ENCODE data around the gene PKM.

DNA sequence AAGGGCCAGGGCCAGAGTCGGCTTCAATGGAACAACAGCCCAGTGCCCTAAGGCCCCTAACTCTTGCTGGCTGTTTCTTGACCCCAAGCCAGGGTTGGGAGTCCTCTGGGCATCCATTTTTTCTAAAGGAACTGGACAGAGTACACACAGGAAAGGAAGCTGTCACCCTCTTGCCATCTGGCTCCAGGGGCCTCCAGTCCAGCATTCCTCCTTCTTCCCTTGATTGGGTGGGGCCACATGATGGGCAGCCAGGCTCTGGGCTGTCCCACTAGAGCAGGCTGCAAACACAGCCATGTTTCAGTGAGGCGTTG is 31.8 kb downstream of the PKM start:
- TF ChIP-seq, protein P1, sequence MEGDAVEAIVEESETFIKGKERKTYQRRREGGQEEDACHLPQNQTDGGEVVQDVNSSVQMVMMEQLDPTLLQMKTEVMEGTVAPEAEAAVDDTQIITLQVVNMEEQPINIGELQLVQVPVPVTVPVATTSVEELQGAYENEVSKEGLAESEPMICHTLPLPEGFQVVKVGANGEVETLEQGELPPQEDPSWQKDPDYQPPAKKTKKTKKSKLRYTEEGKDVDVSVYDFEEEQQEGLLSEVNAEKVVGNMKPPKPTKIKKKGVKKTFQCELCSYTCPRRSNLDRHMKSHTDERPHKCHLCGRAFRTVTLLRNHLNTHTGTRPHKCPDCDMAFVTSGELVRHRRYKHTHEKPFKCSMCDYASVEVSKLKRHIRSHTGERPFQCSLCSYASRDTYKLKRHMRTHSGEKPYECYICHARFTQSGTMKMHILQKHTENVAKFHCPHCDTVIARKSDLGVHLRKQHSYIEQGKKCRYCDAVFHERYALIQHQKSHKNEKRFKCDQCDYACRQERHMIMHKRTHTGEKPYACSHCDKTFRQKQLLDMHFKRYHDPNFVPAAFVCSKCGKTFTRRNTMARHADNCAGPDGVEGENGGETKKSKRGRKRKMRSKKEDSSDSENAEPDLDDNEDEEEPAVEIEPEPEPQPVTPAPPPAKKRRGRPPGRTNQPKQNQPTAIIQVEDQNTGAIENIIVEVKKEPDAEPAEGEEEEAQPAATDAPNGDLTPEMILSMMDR (IDR thresholded peaks at IDR 0.05; ENCODE audit: low read depth, low read length, missing input control): no peak
- TF ChIP-seq ZBTB33 (IDR thresholded peaks at IDR 0.05): no peak
